GM23248 (cell line): ENCODE results near the gene CCDC85B. TPM values are rescaled to one million over a fixed set of nuclear protein-coding genes. Genes with fewer than 3 reads are reported as not detected.
A peak's percentile ranks its signal among the peaks of the same experiment; 100 is the strongest.

Experiments
- DNase-seq: peaks from one replicate; pipeline ENCODE4 v3.0.0-alpha.2; 2015
- H2AFZ ChIP-seq: fragments of 200-600 bp; sonication (generic); 2 replicates; pipeline ENCODE4 v1.6.1; 2016; ENCODE audit warnings: antibody characterized with exemption
- H3F3A ChIP-seq: fragments of 200-600 bp; sonication (generic); 2 replicates; pipeline ENCODE4 v1.6.1; 2016; ENCODE audit warnings: mild to moderate bottlenecking, antibody characterized with exemption, mixed run types; ENCODE audit not compliant: insufficient read depth
- H3K27ac ChIP-seq: fragments of 200-600 bp; sonication (generic); 2 replicates; pipeline ENCODE4 v1.5.1; 2016; ENCODE audit warnings: mild to moderate bottlenecking
- H3K27me3 ChIP-seq: fragments of 200-600 bp; sonication (generic); replicated peaks from 2 replicates; pipeline ENCODE4 v1.6.1; 2016; ENCODE audit warnings: mild to moderate bottlenecking; ENCODE audit not compliant: insufficient read depth
- H3K36me3 ChIP-seq: fragments of 200-600 bp; sonication (generic); 2 replicates; pipeline ENCODE4 v1.6.1; 2016; ENCODE audit warnings: low read depth, mild to moderate bottlenecking
- H3K4me1 ChIP-seq: fragments of 200-600 bp; sonication (generic); 2 replicates; pipeline ENCODE4 v1.6.1; 2016; ENCODE audit warnings: mild to moderate bottlenecking; ENCODE audit not compliant: insufficient read depth
- H3K4me2 ChIP-seq: fragments of 200-600 bp; sonication (generic); one replicate; pipeline ENCODE4 v1.6.1; 2016; ENCODE audit warnings: mild to moderate bottlenecking; ENCODE audit not compliant: unreplicated experiment
- H3K4me3 ChIP-seq: fragments of 200-600 bp; sonication (generic); 2 replicates; pipeline ENCODE4 v1.5.1; 2016; ENCODE audit warnings: mild to moderate bottlenecking
- H3K79me2 ChIP-seq: fragments of 200-600 bp; sonication (generic); 2 replicates; pipeline ENCODE4 v1.6.1; 2016; ENCODE audit warnings: mild to moderate bottlenecking; ENCODE audit not compliant: insufficient read depth
- H3K9ac ChIP-seq: fragments of 200-600 bp; sonication (generic); 2 replicates; pipeline ENCODE4 v1.6.1; 2016; ENCODE audit warnings: mild to moderate bottlenecking
- H3K9me2 ChIP-seq: fragments of 200-600 bp; sonication (generic); 2 replicates; pipeline ENCODE4 v1.6.1; 2016; ENCODE audit warnings: mixed run types, mild to moderate bottlenecking, moderate library complexity; ENCODE audit not compliant: insufficient read depth
- H3K9me3 ChIP-seq: fragments of 200-600 bp; sonication (generic); one replicate; pipeline ENCODE4 v1.6.1; 2017; ENCODE audit warnings: low read depth
- H4K20me1 ChIP-seq: fragments of 200-600 bp; sonication (generic); 2 replicates; pipeline ENCODE4 v1.6.0; 2016; ENCODE audit not compliant: insufficient read depth
- EZH2 ChIP-seq: fragments of 200-600 bp; sonication (generic); IDR thresholded peaks from 2 replicates; pipeline ENCODE4 v1.6.1; 2018; ENCODE audit warnings: antibody characterized with exemption, mild to moderate bottlenecking; ENCODE audit not compliant: insufficient read depth, poor library complexity, severe bottlenecking
- EZH2phosphoT487 ChIP-seq: fragments of 200-600 bp; sonication (generic); IDR thresholded peaks from 2 replicates; pipeline ENCODE4 v1.6.1; 2018; ENCODE audit warnings: antibody characterized with exemption, moderate library complexity, mild to moderate bottlenecking, low read depth; ENCODE audit not compliant: insufficient read depth
- WGBS, 2 experiments: methylation state at CpG; one replicate each; pipeline ENCODE4 v1.1.6; 2015 to 2017; ENCODE audit warnings: low lambda C conversion rate in 2 of 2, low coverage in 1 of 2; ENCODE audit errors: missing lambda C conversion rate in 2 of 2; 5-methylcytosine and 5-hydroxymethylcytosine counted together
- in situ Hi-C: fragments of 300-500 bp; cut with MboI; formaldehyde crosslinking; loops from 2 replicates; pipeline ENCODE4 v1.15.0; 2020
- polyA plus RNA-seq: library from polyadenylated mRNA; unstranded; fragments of >200 nt; fragmentation: Nextera tagmentation; extraction: Ambion mirVana; gene quantifications from 2 replicates; pipeline ENCODE4 v1.2.1, GENCODE V29; 2016
- total RNA-seq: library from RNA; depleted of rRNA; stranded (reverse); fragments of >200 nt; shearing (Covaris generic); gene quantifications from 2 replicates; pipeline ENCODE4 v1.2.3, GENCODE V29; 2014

The CCDC85B gene
- total and polyA plus RNA-seq, 2 experiments from 2014 or later, result 116 to 143 TPM

- Histone ChIP-seq H3K27me3 (no peaks in the 10 kb centered on the region), H3K4me1 (peaks cover 10% of the 10 kb centered on the region), H2AFZ (no peak overlapping the region), H3F3A (peaks cover 17% of the 10 kb centered on the region), H4K20me1 (no peaks in the 10 kb centered on the region), H3K4me3 (no peak overlapping the region), H3K79me2 (peaks cover 43% of the 10 kb centered on the region), H3K9me2 (no peaks in the 10 kb centered on the region), H3K36me3 (peaks cover 14% of the 10 kb centered on the region; the same call in 1 of the 2 replicates), H3K27ac (no peak overlapping the region), H3K9me3 (no peaks in the 10 kb centered on the region), H3K4me2 (no peak overlapping the region), H3K9ac (no peak overlapping the region)
- TF ChIP-seq EZH2, result no peak
- no peak for TF ChIP-seq EZH2phosphoT487
- in situ Hi-C loops, result loop anchor here (10.0 kb wide), 1 partner anchor 102 kb away; no protein-coding TSS in a partner anchor
- no peak for DNase-seq
- 92 to 94% methylated on average over 26 to 30 of the region's 30 CpGs for WGBS, 2 experiments
Measured at GRCh38 chr11:65882120-65883057, 8.1 kb upstream of the CCDC85B start.

DNA sequence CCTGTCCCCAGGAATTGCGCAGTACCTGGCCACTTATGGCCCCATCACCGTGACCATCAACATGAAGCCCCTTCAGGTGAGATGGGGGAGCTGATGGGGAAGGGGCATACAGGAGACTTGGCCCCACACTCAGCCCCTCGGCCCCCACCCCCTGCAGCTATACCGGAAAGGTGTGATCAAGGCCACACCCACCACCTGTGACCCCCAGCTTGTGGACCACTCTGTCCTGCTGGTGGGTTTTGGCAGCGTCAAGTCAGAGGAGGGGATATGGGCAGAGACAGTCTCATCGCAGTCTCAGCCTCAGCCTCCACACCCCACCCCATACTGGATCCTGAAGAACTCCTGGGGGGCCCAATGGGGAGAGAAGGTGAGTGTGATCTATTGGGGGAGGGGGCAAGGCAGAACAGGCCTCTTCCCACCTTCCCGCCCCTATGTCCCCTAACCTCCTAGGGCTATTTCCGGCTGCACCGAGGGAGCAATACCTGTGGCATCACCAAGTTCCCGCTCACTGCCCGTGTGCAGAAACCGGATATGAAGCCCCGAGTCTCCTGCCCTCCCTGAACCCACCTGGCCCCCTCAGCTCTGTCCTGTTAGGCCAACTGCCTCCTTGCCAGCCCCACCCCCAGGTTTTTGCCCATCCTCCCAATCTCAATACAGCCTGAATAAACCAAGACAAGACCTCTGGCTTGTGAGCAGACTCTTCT, 7.3 kb upstream of the CCDC85B start:
- in situ Hi-C loops, result loop anchor here (10.0 kb wide), 1 partner anchor 102 kb away; no protein-coding TSS in a partner anchor
- Histone ChIP-seq H4K20me1 (no peaks in the 10 kb centered on the region), H3K4me3 (no peak overlapping the region), H3F3A (peaks cover 21% of the 10 kb centered on the region), H3K27me3 (no peaks in the 10 kb centered on the region), H3K4me1 (peaks cover 12% of the 10 kb centered on the region), H3K9ac (no peak overlapping the region), H3K9me2 (no peaks in the 10 kb centered on the region), H2AFZ (no peak overlapping the region), H3K4me2 (no peak overlapping the region), H3K79me2 (peaks cover 48% of the 10 kb centered on the region), H3K36me3 (peaks cover 14% of the 10 kb centered on the region; the same call in 1 of the 2 replicates), H3K27ac (no peak overlapping the region), H3K9me3 (no peaks in the 10 kb centered on the region)
- TF ChIP-seq EZH2phosphoT487, result no peak
- TF ChIP-seq EZH2, result no peak
- 88 to 95% methylated on average over 9 to 13 of the region's 13 CpGs for WGBS, 2 experiments
- DNase-seq, result no peak

DNA sequence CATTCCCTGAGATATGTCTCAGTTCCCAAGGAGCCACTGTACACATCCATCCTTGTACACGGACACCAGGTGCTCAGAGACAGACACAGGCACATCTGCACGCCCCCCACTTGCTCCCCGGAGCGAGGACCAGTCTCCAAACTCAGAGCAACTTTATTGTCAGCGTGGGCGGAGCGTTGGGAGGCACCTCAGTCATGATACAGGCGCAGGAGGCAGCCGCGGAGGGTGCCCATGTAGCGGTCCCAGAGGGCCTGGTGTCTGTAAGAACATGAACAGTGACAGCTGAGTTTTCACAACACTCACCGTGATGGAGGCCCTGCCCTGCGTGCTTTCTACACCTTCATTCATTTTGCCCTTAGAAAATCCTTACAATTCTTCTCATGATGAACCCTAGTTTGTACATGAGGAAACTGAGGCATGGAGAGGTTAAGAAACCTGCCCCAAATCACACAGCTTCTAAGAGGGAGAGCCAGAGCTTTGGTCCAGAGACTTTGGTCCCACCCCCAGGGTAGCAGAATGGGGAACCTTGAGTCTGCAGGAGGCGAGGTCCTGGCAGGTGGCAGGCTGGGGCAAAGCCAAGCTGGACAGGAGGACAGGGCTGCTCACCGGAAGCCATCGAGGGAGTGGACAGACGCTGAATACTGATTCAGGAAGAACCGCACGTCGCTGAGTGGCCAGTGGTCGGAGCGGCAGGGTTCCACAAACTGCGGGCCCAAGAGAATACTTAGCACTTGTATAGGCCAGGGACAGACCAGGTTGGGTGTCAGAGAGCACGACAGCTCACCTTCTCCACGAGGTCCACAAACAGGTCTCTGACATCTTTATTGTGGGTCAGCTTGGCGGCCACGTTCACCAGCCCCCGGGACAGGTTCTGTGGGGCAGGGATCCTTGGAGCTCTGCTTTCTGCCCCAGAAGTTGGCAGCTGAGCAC, 6.4 kb upstream of the CCDC85B start:
- Histone ChIP-seq H3K9me2 (no peaks in the 10 kb centered on the region), H4K20me1 (no peaks in the 10 kb centered on the region), H3F3A (peaks cover 26% of the 10 kb centered on the region), H3K27me3 (no peaks in the 10 kb centered on the region), H3K4me2 (no peak overlapping the region), H3K9me3 (no peaks in the 10 kb centered on the region), H3K9ac (no peak overlapping the region), H2AFZ (no peak overlapping the region), H3K36me3 (peaks cover 14% of the 10 kb centered on the region; the same call in 1 of the 2 replicates), H3K27ac (no peak overlapping the region), H3K4me1 (peaks cover 12% of the 10 kb centered on the region), H3K4me3 (no peak overlapping the region), H3K79me2 (peaks cover 48% of the 10 kb centered on the region)
- no peak for TF ChIP-seq EZH2phosphoT487
- TF ChIP-seq EZH2, result no peak
- WGBS, 2 experiments, result 80% methylated on average over 28 of the region's 28 CpGs
- no peak for DNase-seq
- in situ Hi-C loops, result loop anchor here (10.0 kb wide), 1 partner anchor 101 kb away; no protein-coding TSS in a partner anchor

DNA sequence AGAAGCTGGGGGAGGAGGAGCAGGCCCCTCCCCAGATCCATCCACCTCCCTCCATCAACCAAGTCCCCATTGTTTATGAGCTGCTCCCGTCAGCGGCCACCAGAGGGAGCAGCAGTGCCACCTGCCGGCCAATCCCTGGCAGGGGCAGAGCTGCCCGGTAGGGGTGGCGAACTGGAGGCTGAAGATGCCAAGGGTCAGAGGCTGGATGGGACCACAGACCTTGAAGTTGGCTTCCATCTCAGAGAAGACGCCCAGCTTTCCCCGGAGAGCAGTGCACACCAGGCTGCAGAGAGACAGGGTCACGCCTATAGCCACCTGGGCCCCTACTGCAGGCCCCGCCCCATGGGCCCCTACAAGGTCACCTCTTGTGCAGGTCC, 5.8 kb upstream of the CCDC85B start:
- peak; percentile 75 for DNase-seq
- H3K9me2 ChIP-seq, result no peaks in the 10 kb centered on the region
- H3K4me3 ChIP-seq, result no peak overlapping the region
- in situ Hi-C loops, result loop anchor here (10.0 kb wide), 1 partner anchor 100 kb away; no protein-coding TSS in a partner anchor
- H3F3A ChIP-seq, result peaks cover 33% of the 10 kb centered on the region
- TF ChIP-seq EZH2 (no peak), EZH2phosphoT487 (no peak)
- no peak overlapping the region for H2AFZ ChIP-seq
- no peaks in the 10 kb centered on the region for H3K27me3 ChIP-seq
- H3K9me3 ChIP-seq, result no peaks in the 10 kb centered on the region
- H3K9ac ChIP-seq, result no peak overlapping the region
- H3K79me2 ChIP-seq, result peaks cover 48% of the 10 kb centered on the region
- H3K27ac ChIP-seq, result no peak overlapping the region
- peaks cover 14% of the 10 kb centered on the region; the same call in 1 of the 2 replicates for H3K36me3 ChIP-seq
- H3K4me1 ChIP-seq, result peaks cover 18% of the 10 kb centered on the region
- no peak overlapping the region for H3K4me2 ChIP-seq
- 18 to 23% methylated on average over 9 of the region's 9 CpGs for WGBS, 2 experiments
- no peaks in the 10 kb centered on the region for H4K20me1 ChIP-seq
